BJ (cell line): Measurements from ENCODE around the gene ARF3. TPM values are rescaled to one million over a fixed set of nuclear protein-coding genes. Genes with fewer than 3 reads are reported as not detected.

Source experiments
- CTCF ChIA-PET: fragments of 350-600 bp; formaldehyde crosslinking; extraction: SDS; loops from one replicate; lab custom pipeline; 2021; ENCODE audit warnings: antibody characterized with exemption, inconsistent platforms; lab: Yijun Ruan, JAX
- POLR2A ChIA-PET: fragments of 300-600 bp; sonication (Branson Sonifier 250); formaldehyde crosslinking; extraction: SDS; loops from one replicate; lab custom pipeline; 2021; ENCODE audit warnings: antibody characterized with exemption; lab: Charles Lee
- DNase-seq: peaks from one replicate; pipeline ENCODE4 v3.0.0-alpha.2; 2011; ENCODE audit warnings: low read depth
- H3K27me3 ChIP-seq: 2 replicates; pipeline ENCODE4 v1.6.0; 2011; ENCODE audit warnings: low read length; ENCODE audit not compliant: control insufficient read depth, insufficient read depth
- H3K36me3 ChIP-seq: 2 replicates; pipeline ENCODE4 v1.5.1; 2011; ENCODE audit warnings: low read length; ENCODE audit not compliant: control insufficient read depth, insufficient read depth
- H3K4me3 ChIP-seq: 2 replicates; pipeline ENCODE4 v1.5.1; 2011; ENCODE audit warnings: low read depth, mild to moderate bottlenecking, control low read depth, low read length
- polyA plus RNA-seq: library from polyadenylated mRNA; depleted of rRNA; stranded (reverse); fragments of >200 nt; gene quantifications from 2 replicates; pipeline ENCODE4 v1.2.3, GENCODE V29; 2011
- TF ChIP-seq, protein P1 (sequence below): IDR thresholded peaks from 2 replicates; pipeline ENCODE4 v1.5.1; 2011; ENCODE audit warnings: low read depth, mild to moderate bottlenecking, control low read depth, inconsistent platforms, low read length, moderate library complexity; ENCODE audit not compliant: insufficient read depth

ARF3 gene
- polyA plus RNA-seq, 1 experiment = 292 TPM

DNA sequence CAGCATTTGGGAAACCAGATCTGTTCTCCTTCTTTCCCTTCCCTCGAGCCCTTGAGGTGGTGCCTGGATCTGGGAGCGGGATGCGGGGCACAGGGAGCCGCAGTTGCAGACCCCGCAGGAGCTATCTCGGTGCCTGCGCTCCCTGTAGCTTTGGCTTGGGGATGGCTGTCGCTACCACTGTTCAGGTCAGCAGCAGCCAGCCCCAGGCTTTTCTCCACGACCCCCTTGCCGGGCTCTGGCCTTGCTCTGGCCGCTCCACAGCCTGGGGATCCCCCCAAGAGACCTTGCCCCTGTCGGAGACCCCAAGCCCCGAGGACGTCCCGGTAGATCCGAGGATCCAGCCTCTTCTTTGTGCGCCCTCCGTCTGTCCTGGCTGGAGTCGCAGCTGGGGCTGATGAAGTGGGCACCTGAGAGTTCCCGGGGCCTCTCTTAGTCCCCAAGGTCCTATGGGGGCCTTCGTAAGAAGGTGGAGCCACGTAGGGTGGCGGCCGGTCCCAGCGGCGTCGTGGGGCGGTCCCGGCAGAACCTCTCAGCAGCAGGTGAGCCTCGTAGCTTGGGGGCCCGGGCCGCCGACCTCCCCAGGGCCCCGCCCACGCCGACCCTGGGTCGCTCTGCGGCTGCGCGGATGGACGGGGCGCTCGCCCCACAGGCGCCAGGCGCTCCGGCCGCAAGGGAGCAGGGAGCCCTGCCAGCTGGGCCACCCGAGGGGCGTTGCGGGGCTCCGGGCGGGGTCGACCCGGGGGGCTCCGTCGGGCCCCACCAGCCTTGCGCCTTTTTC is 40.6 kb upstream of the ARF3 start:
- ChIA-PET POLR2A (no interaction called here), CTCF (interaction anchor here (0.6 to 27.0 kb wide), 15 partner anchors 8 to 238 kb away, joined by 3 to 757 read pairs (median 9); partner anchors contain the start of genes DDX23, FKBP11, PRKAG1 and WNT1)
- Histone ChIP-seq H3K4me3 (peak overlapping the region; percentile 33), H3K27me3 (peaks cover 5% of the 10 kb centered on the region), H3K36me3 (peaks cover 8% of the 10 kb centered on the region)
- DNase-seq = no peak
- TF ChIP-seq, protein P1, sequence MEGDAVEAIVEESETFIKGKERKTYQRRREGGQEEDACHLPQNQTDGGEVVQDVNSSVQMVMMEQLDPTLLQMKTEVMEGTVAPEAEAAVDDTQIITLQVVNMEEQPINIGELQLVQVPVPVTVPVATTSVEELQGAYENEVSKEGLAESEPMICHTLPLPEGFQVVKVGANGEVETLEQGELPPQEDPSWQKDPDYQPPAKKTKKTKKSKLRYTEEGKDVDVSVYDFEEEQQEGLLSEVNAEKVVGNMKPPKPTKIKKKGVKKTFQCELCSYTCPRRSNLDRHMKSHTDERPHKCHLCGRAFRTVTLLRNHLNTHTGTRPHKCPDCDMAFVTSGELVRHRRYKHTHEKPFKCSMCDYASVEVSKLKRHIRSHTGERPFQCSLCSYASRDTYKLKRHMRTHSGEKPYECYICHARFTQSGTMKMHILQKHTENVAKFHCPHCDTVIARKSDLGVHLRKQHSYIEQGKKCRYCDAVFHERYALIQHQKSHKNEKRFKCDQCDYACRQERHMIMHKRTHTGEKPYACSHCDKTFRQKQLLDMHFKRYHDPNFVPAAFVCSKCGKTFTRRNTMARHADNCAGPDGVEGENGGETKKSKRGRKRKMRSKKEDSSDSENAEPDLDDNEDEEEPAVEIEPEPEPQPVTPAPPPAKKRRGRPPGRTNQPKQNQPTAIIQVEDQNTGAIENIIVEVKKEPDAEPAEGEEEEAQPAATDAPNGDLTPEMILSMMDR = no peak

DNA sequence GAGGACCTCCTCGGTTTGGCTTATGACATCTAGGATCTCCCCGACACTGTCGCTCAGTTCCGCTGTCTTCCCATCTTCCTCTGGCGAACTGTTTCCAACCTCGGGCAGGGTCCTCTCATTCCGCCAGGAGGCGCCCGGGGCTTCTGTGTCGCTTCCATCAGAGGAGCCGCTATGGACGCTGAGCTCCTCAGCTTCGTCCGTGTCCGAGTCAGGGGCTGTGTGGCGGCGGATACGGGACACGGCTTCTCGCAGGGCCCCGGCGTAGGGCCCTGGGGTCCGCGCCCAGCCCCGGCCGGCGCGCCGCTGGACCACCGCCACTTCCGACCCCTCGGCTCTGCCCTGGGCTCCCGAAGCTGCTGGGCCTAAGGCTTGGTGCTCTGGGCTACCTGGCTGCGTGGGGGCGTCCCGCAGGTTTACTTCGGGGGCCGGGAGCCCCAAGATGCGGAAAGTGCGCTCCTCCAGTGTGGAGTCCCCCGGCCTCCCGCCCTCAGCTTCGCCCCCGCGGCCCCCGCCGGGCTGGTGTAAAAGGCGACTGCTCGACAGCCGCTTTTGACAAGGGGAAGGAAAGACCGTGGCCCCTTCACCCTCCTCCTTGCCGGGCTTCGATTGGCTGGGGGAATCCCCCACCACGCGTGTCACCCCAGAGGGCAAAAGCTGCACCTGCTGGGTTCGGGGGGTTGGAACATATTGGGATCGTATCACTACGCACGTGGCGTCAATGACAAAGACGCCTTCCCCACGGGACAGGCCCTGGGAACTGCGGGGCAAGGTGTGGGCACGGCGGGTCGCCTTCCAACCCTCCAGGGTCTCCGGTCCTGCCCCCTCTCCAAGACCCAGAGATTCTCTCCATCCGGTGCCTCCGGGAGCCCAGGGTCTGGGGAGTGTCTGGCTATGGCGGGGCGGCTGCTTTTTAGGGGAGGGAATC is 39.8 kb upstream of the ARF3 start:
- ChIA-PET CTCF (interaction anchor here (0.7 to 27.0 kb wide), 22 partner anchors 9 to 238 kb away, joined by 3 to 757 read pairs (median 6); partner anchors contain the start of genes ARF3, DDX23, FKBP11 and PRKAG1), POLR2A (no interaction called here)
- TF ChIP-seq, protein P1 = peak; percentile 88
- DNase-seq = no peak
- Histone ChIP-seq H3K27me3 (peaks cover 7% of the 10 kb centered on the region), H3K4me3 (0 out of 2 replicates have a peak overlapping the region, but pooled peaks have one; percentile 10), H3K36me3 (peaks cover 4% of the 10 kb centered on the region)

DNA sequence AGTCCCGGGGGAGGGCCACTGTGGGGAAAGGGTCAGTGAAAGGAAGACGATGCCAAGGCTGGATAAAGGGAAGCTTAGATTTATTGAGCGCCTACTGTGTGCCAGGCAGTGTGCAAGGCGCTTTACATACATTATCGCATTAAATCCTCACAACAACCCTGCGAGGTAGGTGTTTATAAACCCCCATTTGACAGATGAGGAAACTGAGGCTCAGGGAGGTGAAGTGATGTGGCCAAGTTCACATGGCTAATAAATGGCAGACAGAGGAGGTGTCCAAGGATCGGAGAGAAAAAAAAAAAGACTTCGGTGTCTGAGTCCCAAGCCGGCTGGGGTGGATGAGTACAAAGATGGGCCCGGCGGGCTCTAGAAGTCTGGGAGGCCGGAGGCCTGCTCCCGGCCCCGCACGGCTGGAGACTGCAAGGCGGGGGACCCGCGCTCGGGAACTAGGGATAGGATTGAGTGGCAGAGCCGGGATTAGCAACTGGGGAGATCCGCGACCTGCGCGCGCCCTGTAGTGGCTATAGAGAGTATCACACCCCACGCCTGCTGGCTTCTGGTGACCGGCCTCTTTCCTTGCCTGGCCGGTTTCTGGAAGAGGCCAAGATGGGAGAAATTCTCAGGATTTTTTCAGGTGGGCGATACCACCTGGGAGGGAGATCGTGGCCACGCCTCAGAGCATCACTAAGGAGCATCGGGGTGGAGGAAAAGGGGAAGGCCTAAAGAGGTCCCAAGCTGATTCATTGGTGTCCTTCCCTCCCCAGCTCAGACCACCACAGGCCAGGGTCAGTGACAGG is 38.0 kb upstream of the ARF3 start:
- CTCF ChIA-PET = interaction anchor here (0.6 to 27.0 kb wide), 16 partner anchors 11 to 145 kb away, joined by 3 to 757 read pairs (median 7); partner anchors contain the start of genes ARF3, DDX23, FKBP11 and PRKAG1
- no peak for DNase-seq
- Histone ChIP-seq H3K36me3 (no peaks in the 10 kb centered on the region), H3K27me3 (peaks cover 9% of the 10 kb centered on the region), H3K4me3 (no peak overlapping the region)
- POLR2A ChIA-PET = no interaction called here
- TF ChIP-seq, protein P1 = peak; percentile 83

DNA sequence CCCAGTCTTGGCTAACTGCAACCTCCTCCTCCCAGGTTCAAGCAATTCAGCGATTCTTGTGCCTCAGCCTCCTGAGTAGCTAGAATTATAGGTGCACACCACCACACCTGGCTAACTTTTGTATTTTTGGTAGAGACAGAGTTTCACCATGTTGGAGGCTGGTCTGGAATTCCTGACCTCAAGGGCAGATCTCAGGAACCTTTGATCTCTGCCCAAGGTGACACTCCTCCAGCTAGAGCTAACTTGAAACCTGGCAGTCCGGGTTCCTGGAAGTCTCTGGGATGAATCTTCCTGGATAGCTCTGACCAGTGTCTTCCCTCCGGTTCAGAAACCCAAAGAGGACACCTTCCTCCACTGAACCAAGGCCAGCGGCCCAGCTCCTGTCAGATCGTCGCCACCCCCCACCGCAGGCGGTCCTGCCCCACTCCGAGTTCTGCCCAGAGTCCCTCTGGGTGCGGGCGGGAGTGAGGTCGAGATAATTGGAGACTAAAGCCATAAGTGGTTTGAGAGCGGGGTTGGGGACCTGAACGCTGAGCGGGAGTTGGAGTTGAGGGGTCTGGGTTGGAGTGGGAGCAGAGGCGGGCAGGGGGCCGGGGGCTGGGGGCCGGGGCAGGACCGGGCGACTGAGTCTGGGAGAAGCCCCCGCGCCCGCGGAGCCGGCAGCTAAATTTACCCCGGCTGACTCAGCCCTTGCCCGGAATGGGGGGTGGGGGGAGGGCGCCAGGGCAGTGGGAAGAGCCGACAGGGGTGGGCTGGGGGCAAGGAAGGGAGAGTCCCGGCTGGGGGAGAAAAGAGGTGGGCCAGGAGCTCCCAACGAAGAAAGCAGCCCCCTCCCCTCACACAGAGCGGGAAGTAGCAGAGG is 37.2 kb upstream of the ARF3 start:
- H3K36me3 ChIP-seq = no peaks in the 10 kb centered on the region
- peaks cover 11% of the 10 kb centered on the region for H3K27me3 ChIP-seq
- ChIA-PET POLR2A (no interaction called here), CTCF (interaction anchor here (1.4 to 27.0 kb wide), 8 partner anchors 11 to 141 kb away, joined by 4 to 757 read pairs (median 7); partner anchors contain the start of genes ARF3, DDX23, WNT1 and WNT10B)
- no peak overlapping the region for H3K4me3 ChIP-seq
- no peak for DNase-seq
- TF ChIP-seq, protein P1 = no peak
